Islet precursor cell (in vitro differentiated cells): Measurements from ENCODE around the gene MRPL32.

Source experiments
- DNase-seq: peaks from one replicate; pipeline ENCODE4 v3.0.0-alpha.2; 2018

MRPL32 gene

GRCh38 chr7:42967391-42967790 is 35.2 kb downstream of the MRPL32 start:
- DNase-seq, result no peak

- peak; percentile 57 for DNase-seq
These were observed 40.7 kb downstream of the MRPL32 start for GRCh38 chr7:42972699-42973500.

- no peak for DNase-seq
These were observed 44.2 kb downstream of the MRPL32 start for GRCh38 chr7:42976371-42976770.

- no peak for DNase-seq
These were observed 46.3 kb downstream of the MRPL32 start for GRCh38 chr7:42978496-42978895.

- no peak for DNase-seq
These were observed 47.9 kb downstream of the MRPL32 start for GRCh38 chr7:42980084-42980483.

- DNase-seq, result no peak
These were observed 48.3 kb downstream of the MRPL32 start for GRCh38 chr7:42980514-42980913.

GRCh38 chr7:42981601-42982000 is 49.4 kb downstream of the MRPL32 start:
- no peak for DNase-seq

- no peak for DNase-seq
These were observed 50.5 kb downstream of the MRPL32 start for GRCh38 chr7:42982604-42983115.

- DNase-seq, result no peak
These were observed 52.0 kb downstream of the MRPL32 start for GRCh38 chr7:42984137-42984536.

- no peak for DNase-seq
These were observed 54.0 kb downstream of the MRPL32 start for GRCh38 chr7:42986213-42986612.

GRCh38 chr7:42986781-42987248 is 54.6 kb downstream of the MRPL32 start:
- DNase-seq, result no peak
